ENCODE data around the gene LPGAT1. TPM values are rescaled to one million over a fixed set of nuclear protein-coding genes. Genes with fewer than 3 reads are reported as not detected.

Gene LPGAT1
- 48.6 and 81.4 TPM in 2 replicates for total RNA-seq

DNA sequence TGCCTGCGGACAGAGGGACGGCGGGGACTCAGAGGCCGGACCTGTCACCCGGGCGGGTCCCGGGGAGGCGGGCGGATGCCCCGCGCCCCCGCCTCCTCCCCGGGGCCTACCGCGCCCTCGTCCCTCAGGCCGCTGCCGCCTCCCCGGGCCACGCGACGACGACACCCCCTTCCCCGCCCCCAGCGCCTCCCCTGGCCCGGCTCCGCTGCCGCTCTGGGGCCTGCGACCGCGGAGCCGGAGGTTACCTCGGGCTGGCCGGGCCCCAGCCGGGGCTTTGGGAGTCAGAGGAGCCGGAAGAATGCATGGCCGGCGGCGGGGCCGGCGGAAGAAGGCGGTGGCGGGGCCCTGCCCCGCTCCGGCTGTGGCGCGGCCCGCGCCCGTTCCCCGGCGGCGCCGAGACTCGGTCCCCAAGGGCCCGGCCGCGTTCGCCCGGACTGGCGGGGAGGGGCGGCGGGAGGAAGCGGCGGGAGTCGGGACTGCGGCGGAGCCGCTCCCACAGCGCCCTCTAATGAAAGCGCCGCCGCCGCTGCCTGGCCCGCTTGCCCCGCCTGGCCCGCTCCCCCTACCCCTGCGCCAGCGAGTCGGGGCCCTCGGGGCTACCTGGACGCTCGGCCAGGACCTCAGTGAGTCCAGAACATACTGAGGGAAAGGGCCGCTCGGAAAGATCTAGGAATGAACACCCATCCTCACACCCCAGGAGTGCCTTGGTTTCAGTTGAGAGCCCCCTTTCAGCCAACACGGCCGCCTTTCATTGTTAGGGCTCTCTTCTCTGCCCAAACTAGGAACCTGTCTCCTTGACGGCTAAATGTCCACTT is at the start of gene LPGAT1:
LPGAT1 (minus strand) TSS at position 436 of the 815 bp plus-strand sequence. CDS start 1,467 bp downstream, outside the sequence.

Other genes starting within 250 kb of the LPGAT1 start
- 2.1 and 17.3 TPM in 2 replicates for gene NEK2, start 155.1 kb downstream of the LPGAT1 start, total RNA-seq
- gene INTS7, start 204.8 kb upstream of the LPGAT1 start, total RNA-seq = 9.5 and 18.4 TPM in 2 replicates
- gene DTL, start 205.0 kb upstream of the LPGAT1 start, total RNA-seq = 1.8 and 8.0 TPM in 2 replicates

Measured in smooth muscle cell of the umbilical artery (primary cell).